LHCN-M2 (cell line): ENCODE measurements around the gene EXOC3. TPM values are rescaled to one million over a fixed set of nuclear protein-coding genes. Genes with fewer than 3 reads are reported as not detected.
"Not testable (repeated sequence)": the region's sequence is repeated elsewhere in the genome, so short reads cannot be mapped to it uniquely, and the experiment has no call there.

ENCODE experiments used
- DNase-seq: peaks from one replicate; pipeline ENCODE4 v3.0.0-alpha.2; 2012; ENCODE audit warnings: low read depth
- total RNA-seq: library from RNA; depleted of rRNA; stranded (reverse); fragments of >200 nt; gene quantifications from 2 replicates; pipeline ENCODE4 v1.2.3, GENCODE V29; 2014

The EXOC3 gene
- total RNA-seq, 1 experiment from 2014 or later: 30.6 TPM

- DNase-seq: no peak
These were observed 57.5 kb downstream of the EXOC3 start for GRCh38 chr5:500491-500890.

- no peak for DNase-seq
These were observed 58.3 kb downstream of the EXOC3 start for GRCh38 chr5:501105-501830.

- no peak for DNase-seq
These were observed 58.8 kb downstream of the EXOC3 start for GRCh38 chr5:501831-502184.

- DNase-seq: no peak
These were observed 59.5 kb downstream of the EXOC3 start for GRCh38 chr5:502325-503079.

GRCh38 chr5:504326-505154 lies 61.6 kb downstream of the EXOC3 start:
- no peak for DNase-seq

GRCh38 chr5:505951-506525 lies 63.1 kb downstream of the EXOC3 start:
- DNase-seq: no peak

- not testable (repeated sequence) for DNase-seq
These were observed 65.1 kb downstream of the EXOC3 start for GRCh38 chr5:507986-508575.

GRCh38 chr5:509611-510185 lies 66.7 kb downstream of the EXOC3 start:
- DNase-seq: no peak

- DNase-seq: no peak
These were observed 67.5 kb downstream of the EXOC3 start for GRCh38 chr5:510521-510920.

- no peak for DNase-seq
These were observed 68.5 kb downstream of the EXOC3 start for GRCh38 chr5:511476-511875.

- DNase-seq: no peak
These were observed 70.5 kb downstream of the EXOC3 start for GRCh38 chr5:513216-514100.

- DNase-seq: no peak
These were observed 71.1 kb downstream of the EXOC3 start for GRCh38 chr5:514101-514485.

- DNase-seq: no peak
These were observed 71.7 kb downstream of the EXOC3 start for GRCh38 chr5:514673-515072.

- no peak for DNase-seq
These were observed 72.4 kb downstream of the EXOC3 start for GRCh38 chr5:515273-515836.

- no peak for DNase-seq
These were observed 73.5 kb downstream of the EXOC3 start for GRCh38 chr5:516338-516925.
